SK-N-SH treated with all-trans-retinoic acid at 6 μM for 48 hours (cell line): Measurements from ENCODE around the gene ASCL5.

Experiments
- ATAC-seq: fragments of 200-7000 bp; cut with Tn5 transposase; 3 replicates; pipeline ENCODE4 v1.9.1; 2020; ENCODE audit warnings: mild to moderate bottlenecking, moderate library complexity
- ARNTL ChIP-seq: fragments of 450-650 bp; formaldehyde crosslinking; IDR thresholded peaks from 2 replicates; pipeline ENCODE4 v1.5.0; 2020; ENCODE audit warnings: low read depth, mild to moderate bottlenecking, moderate library complexity, borderline replicate concordance
- BACH2 ChIP-seq: fragments of 250-450 bp; sonication (Bioruptor Pico); IDR thresholded peaks from 2 replicates; pipeline ENCODE4 v1.9.0; 2021; ENCODE audit warnings: mild to moderate bottlenecking, borderline replicate concordance
- CREB5 ChIP-seq: fragments of 250-450 bp; sonication (Bioruptor Pico); IDR thresholded peaks from 2 replicates; pipeline ENCODE4 v1.5.1; 2020; ENCODE audit warnings: low read depth, mild to moderate bottlenecking, moderate library complexity
- CSDC2 ChIP-seq: fragments of 250-450 bp; sonication (Bioruptor Pico); IDR thresholded peaks from 2 replicates; pipeline ENCODE4 v1.5.0; 2020; ENCODE audit warnings: mild to moderate bottlenecking, moderate library complexity
- CSRNP3 ChIP-seq: fragments of 250-450 bp; sonication (Bioruptor Pico); IDR thresholded peaks from 2 replicates; pipeline ENCODE4 v1.5.1; 2021; ENCODE audit warnings: mild to moderate bottlenecking, moderate library complexity
- ESRRG ChIP-seq: fragments of 250-450 bp; sonication (Bioruptor Pico); IDR thresholded peaks from 2 replicates; pipeline ENCODE4 v1.6.1; 2021; ENCODE audit warnings: mild to moderate bottlenecking
- GLIS3 ChIP-seq: fragments of 250-450 bp; sonication (Bioruptor Pico); IDR thresholded peaks from 2 replicates; pipeline ENCODE4 v1.5.0; 2020; ENCODE audit warnings: mild to moderate bottlenecking, moderate library complexity
- ISL1 ChIP-seq: fragments of 250-450 bp; sonication (Bioruptor Pico); IDR thresholded peaks from 2 replicates; pipeline ENCODE4 v2.1.2; 2022; ENCODE audit warnings: mild to moderate bottlenecking, moderate library complexity
- OSR1 ChIP-seq: fragments of 250-450 bp; sonication (Bioruptor Pico); IDR thresholded peaks from 2 replicates; pipeline ENCODE4 v1.8.0; 2022; ENCODE audit warnings: moderate library complexity, mild to moderate bottlenecking, inconsistent platforms
- PATZ1 ChIP-seq: fragments of 250-450 bp; sonication (Bioruptor Pico); IDR thresholded peaks from 2 replicates; pipeline ENCODE4 v1.8.0; 2020; ENCODE audit warnings: mild to moderate bottlenecking, moderate library complexity, borderline replicate concordance
- POU6F1 ChIP-seq: fragments of 250-450 bp; sonication (Bioruptor Pico); IDR thresholded peaks from 2 replicates; pipeline ENCODE4 v1.8.0; 2021; ENCODE audit warnings: low read depth, mild to moderate bottlenecking, moderate library complexity, borderline replicate concordance
- PPARA ChIP-seq: fragments of 250-450 bp; sonication (Bioruptor Pico); IDR thresholded peaks from 2 replicates; pipeline ENCODE4 v1.5.0; 2020; ENCODE audit warnings: mild to moderate bottlenecking, borderline replicate concordance
- RARB ChIP-seq: fragments of 250-450 bp; sonication (Bioruptor Pico); IDR thresholded peaks from 2 replicates; pipeline ENCODE4 v1.8.0; 2021; ENCODE audit warnings: mild to moderate bottlenecking, moderate library complexity
- TCF4 ChIP-seq: fragments of 250-450 bp; sonication (Bioruptor Pico); IDR thresholded peaks from 2 replicates; pipeline ENCODE4 v1.8.0; 2021; ENCODE audit warnings: mild to moderate bottlenecking, moderate library complexity, borderline replicate concordance
- TOX ChIP-seq: fragments of 250-450 bp; sonication (Bioruptor Pico); IDR thresholded peaks from 2 replicates; pipeline ENCODE4 v1.8.0; 2021; ENCODE audit warnings: mild to moderate bottlenecking, moderate library complexity, borderline replicate concordance
- TSHZ2 ChIP-seq: fragments of 250-450 bp; sonication (Bioruptor Pico); IDR thresholded peaks from 2 replicates; pipeline ENCODE4 v1.5.0; 2020; ENCODE audit warnings: mild to moderate bottlenecking, moderate library complexity
- ZC3H10 ChIP-seq: fragments of 250-450 bp; sonication (Bioruptor Pico); IDR thresholded peaks from 2 replicates; pipeline ENCODE4 v1.5.1; 2021; ENCODE audit warnings: mild to moderate bottlenecking, moderate library complexity
- ZFP3 ChIP-seq: fragments of 250-450 bp; sonication (Bioruptor Pico); IDR thresholded peaks from 2 replicates; pipeline ENCODE4 v1.5.0; 2020; ENCODE audit warnings: mild to moderate bottlenecking, moderate library complexity
- ZFP30 ChIP-seq: fragments of 450-650 bp; formaldehyde crosslinking; IDR thresholded peaks from 2 replicates; pipeline ENCODE4 v1.5.0; 2022; ENCODE audit warnings: mild to moderate bottlenecking, moderate library complexity
- ZNF565 ChIP-seq: fragments of 450-650 bp; formaldehyde crosslinking; conservative IDR thresholded peaks from 2 replicates; pipeline ENCODE4 v1.5.0; 2020; ENCODE audit warnings: low read depth, mild to moderate bottlenecking, moderate library complexity
- ZNF70 ChIP-seq: fragments of 450-650 bp; formaldehyde crosslinking; IDR thresholded peaks from 2 replicates; pipeline ENCODE4 v1.5.0; 2020; ENCODE audit warnings: mild to moderate bottlenecking, moderate library complexity
- ZNF8 ChIP-seq: fragments of 450-650 bp; formaldehyde crosslinking; IDR thresholded peaks from 2 replicates; pipeline ENCODE4 v1.5.0; 2020; ENCODE audit warnings: mild to moderate bottlenecking, moderate library complexity

Gene ASCL5

GRCh38 chr1:201074018-201074417, 53.0 kb downstream of the ASCL5 start:
- TF ChIP-seq ARNTL (CRISPR knock-in tag) (no peak), PPARA (no peak), ISL1 (CRISPR knock-in tag) (no peak), ZNF70 (CRISPR knock-in tag) (no peak), ZNF565 (CRISPR knock-in tag) (no peak), CSRNP3 (CRISPR knock-in tag) (no peak), ZC3H10 (CRISPR knock-in tag) (no peak), ZFP3 (CRISPR knock-in tag) (no peak), RARB (CRISPR knock-in tag) (no peak), TOX (no peak), GLIS3 (no peak), POU6F1 (no peak), ZNF8 (CRISPR knock-in tag) (no peak), TCF4 (no peak), ZFP30 (CRISPR knock-in tag) (no peak), BACH2 (CRISPR knock-in tag) (no peak), CSDC2 (CRISPR knock-in tag) (no peak), OSR1 (CRISPR knock-in tag) (no peak), CREB5 (CRISPR knock-in tag) (no peak), TSHZ2 (no peak)

GRCh38 chr1:201072922-201073321, 54.1 kb downstream of the ASCL5 start:
- no peak for ATAC-seq
- TF ChIP-seq PATZ1, result no peak
- TF ChIP-seq GLIS3, result no peak
- TF ChIP-seq ARNTL (CRISPR knock-in tag), result no peak
- TF ChIP-seq ZNF565 (CRISPR knock-in tag), result no peak
- no peak for TF ChIP-seq ZNF70 (CRISPR knock-in tag)
- no peak for TF ChIP-seq RARB (CRISPR knock-in tag)
- TF ChIP-seq ESRRG (CRISPR knock-in tag), result no peak
- TF ChIP-seq CSRNP3 (CRISPR knock-in tag), result no peak

More at GRCh38 chr1:201074018-201074417, 53.0 kb downstream of the ASCL5 start:
- ATAC-seq, result no peak
